PC-9 (cell line): ENCODE data around the gene CELA3B. TPM values are rescaled to one million over a fixed set of nuclear protein-coding genes. Genes with fewer than 3 reads are reported as not detected.
"Not testable (repeated sequence)": the region's sequence is repeated elsewhere in the genome, so short reads cannot be mapped to it uniquely, and the experiment has no call there.

Experiments used
- BruUV-seq: library from RNA; stranded (reverse); fragments of 400-500 nt; replicated peaks from 2 replicates; lab custom pipeline; 2021; lab: Mats Ljungman, UMichigan
- CTCF ChIA-PET: fragments of 300-600 bp; sonication (Branson Sonifier 250); formaldehyde crosslinking; loops from one replicate; lab custom pipeline; 2022; ENCODE audit warnings: antibody characterized with exemption; lab: Charles Lee
- POLR2A ChIA-PET: fragments of 300-600 bp; sonication (Branson Sonifier 250); formaldehyde crosslinking; loops from one replicate; lab custom pipeline; 2022; ENCODE audit warnings: antibody characterized with exemption; ENCODE audit not compliant: unreplicated experiment; lab: Charles Lee
- DNase-seq, 2 experiments: peaks; one replicate each; pipeline versions ENCODE4 v3.0.0 to v3.0.0-alpha.2; 2015 to 2022; ENCODE audit warnings: mixed read lengths in 1 of 2
- H2AFZ ChIP-seq: fragments of 200-600 bp; sonication (generic); 2 replicates; pipeline ENCODE4 v1.8.1; 2017; ENCODE audit warnings: antibody characterized with exemption
- H3F3A ChIP-seq: fragments of 200-600 bp; sonication (generic); 2 replicates; pipeline ENCODE4 v1.8.1; 2017; ENCODE audit warnings: antibody characterized with exemption, mild to moderate bottlenecking, low read depth; ENCODE audit not compliant: insufficient read depth
- H3K27ac ChIP-seq: fragments of 200-600 bp; sonication (generic); 2 replicates; pipeline ENCODE4 v1.6.1; 2016; ENCODE audit warnings: mixed run types
- H3K27me3 ChIP-seq: fragments of 200-600 bp; sonication (generic); 2 replicates; pipeline ENCODE4 v1.6.1; 2016; ENCODE audit warnings: low read depth, mixed run types; ENCODE audit not compliant: insufficient read depth
- H3K36me3 ChIP-seq: fragments of 200-600 bp; sonication (generic); 2 replicates; pipeline ENCODE4 v1.6.1; 2016; ENCODE audit warnings: low read depth, mixed run types
- H3K4me1 ChIP-seq: fragments of 200-600 bp; sonication (generic); replicated peaks from 2 replicates; pipeline ENCODE4 v1.6.1; 2016; ENCODE audit warnings: mixed run types; ENCODE audit not compliant: insufficient read depth
- H3K4me2 ChIP-seq: fragments of 200-600 bp; sonication (generic); 2 replicates; pipeline ENCODE4 v1.6.1; 2017; ENCODE audit warnings: mixed run types
- H3K4me3 ChIP-seq: fragments of 200-600 bp; sonication (generic); 2 replicates; pipeline ENCODE4 v1.6.1; 2016; ENCODE audit warnings: mixed run types
- H3K79me2 ChIP-seq: fragments of 200-600 bp; sonication (generic); 2 replicates; pipeline ENCODE4 v1.6.1; 2017; ENCODE audit warnings: low read depth, mixed run types
- H3K9me2 ChIP-seq: fragments of 200-600 bp; sonication (generic); 2 replicates; pipeline ENCODE4 v1.8.1; 2017; ENCODE audit warnings: mild to moderate bottlenecking; ENCODE audit not compliant: insufficient read depth
- H3K9me3 ChIP-seq: fragments of 200-600 bp; sonication (generic); 2 replicates; pipeline ENCODE4 v1.8.1; 2016; ENCODE audit warnings: low read depth; ENCODE audit not compliant: insufficient read depth
- H4K20me1 ChIP-seq: fragments of 200-600 bp; sonication (generic); 2 replicates; pipeline ENCODE4 v1.8.1; 2017; ENCODE audit not compliant: insufficient read depth
- intact Hi-C: fragments of 100-400 bp; cut with micrococcal nuclease; formaldehyde crosslinking; loops from one replicate; pipeline ENCODE4 v1.10.0; 2022; ENCODE audit not compliant: unreplicated experiment
- total RNA-seq: library from RNA; stranded (reverse); gene quantifications from 2 replicates; pipeline ENCODE4 v1.2.3, GENCODE V29; 2021

CELA3B gene
- total RNA-seq, 1 experiment from 2014 or later: not detected

GRCh38 chr1:21970523-21970922 lies 6.3 kb upstream of the CELA3B start:
- H2AFZ ChIP-seq, H3K79me2 ChIP-seq, H3K4me3 ChIP-seq, H3K4me2 ChIP-seq, H4K20me1 ChIP-seq, H3K9me2 ChIP-seq, H3K27me3 ChIP-seq, H3F3A ChIP-seq, H3K36me3 ChIP-seq, BruUV-seq, H3K27ac ChIP-seq, DNase-seq, intact Hi-C loops, H3K9me3 ChIP-seq, CTCF ChIA-PET, POLR2A ChIA-PET: not testable (repeated sequence)
- H3K4me1 ChIP-seq: peaks cover 11% of the 10 kb centered on the region; the same call in 1 of the 2 replicates

DNA sequence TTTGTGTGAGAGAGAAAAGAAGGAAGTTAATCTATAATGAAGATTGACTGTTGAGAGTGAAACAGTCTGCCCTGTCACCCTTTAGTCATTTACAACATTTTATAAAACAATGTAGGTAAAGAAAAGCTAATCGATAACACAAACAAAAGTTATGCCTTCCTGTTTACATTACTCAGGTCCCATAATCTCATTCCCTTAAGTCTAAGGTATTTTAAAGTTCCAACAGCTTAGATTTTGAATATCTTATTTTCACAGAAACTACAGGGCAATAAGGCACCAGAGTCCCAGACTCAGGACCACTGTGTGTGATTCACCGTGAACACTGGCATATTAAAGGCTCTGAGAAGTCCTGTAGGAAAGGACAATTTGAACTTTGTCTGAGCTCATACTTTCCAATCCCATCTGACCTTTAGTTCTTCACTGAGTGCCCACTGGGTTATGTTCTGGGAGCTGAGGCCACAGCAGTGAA lies 3.8 kb upstream of the CELA3B start:
- POLR2A ChIA-PET, H3K79me2 ChIP-seq, BruUV-seq, H3K4me1 ChIP-seq, H3K9me2 ChIP-seq, H3K9me3 ChIP-seq, H2AFZ ChIP-seq, H3F3A ChIP-seq, H3K36me3 ChIP-seq, H3K27me3 ChIP-seq, H3K4me2 ChIP-seq, H4K20me1 ChIP-seq, H3K4me3 ChIP-seq, intact Hi-C loops: not testable (repeated sequence)
- H3K27ac ChIP-seq: peak overlapping the region; percentile 71
- DNase-seq: peak in 1 of 2 experiments; percentile 61
- CTCF ChIA-PET: interaction anchor here (0.6 kb wide), 1 partner anchor 107 kb away, joined by 4 read pairs; no protein-coding TSS in a partner anchor

GRCh38 chr1:21973948-21974347 lies 2.9 kb upstream of the CELA3B start:
- intact Hi-C loops, H3K4me2 ChIP-seq, H3K36me3 ChIP-seq, H3K4me3 ChIP-seq, H3K9me3 ChIP-seq, H3K4me1 ChIP-seq, BruUV-seq, H3K27me3 ChIP-seq, CTCF ChIA-PET, DNase-seq, H3F3A ChIP-seq, H3K79me2 ChIP-seq, H2AFZ ChIP-seq, H4K20me1 ChIP-seq, H3K9me2 ChIP-seq, POLR2A ChIA-PET: not testable (repeated sequence)
- H3K27ac ChIP-seq: peak overlapping the region; percentile 71; the same call in 1 of the 2 replicates

- H3K4me1 ChIP-seq, POLR2A ChIA-PET, CTCF ChIA-PET, H4K20me1 ChIP-seq, H3K9me2 ChIP-seq, BruUV-seq, intact Hi-C loops, H3F3A ChIP-seq, H3K36me3 ChIP-seq, H2AFZ ChIP-seq, H3K4me3 ChIP-seq, H3K4me2 ChIP-seq, H3K79me2 ChIP-seq, H3K9me3 ChIP-seq, H3K27me3 ChIP-seq, H3K27ac ChIP-seq: not testable (repeated sequence)
- DNase-seq: peak in 1 of 2 experiments; percentile 34
Observed at GRCh38 chr1:21974699-21975098, 2.1 kb upstream of the CELA3B start.

DNA sequence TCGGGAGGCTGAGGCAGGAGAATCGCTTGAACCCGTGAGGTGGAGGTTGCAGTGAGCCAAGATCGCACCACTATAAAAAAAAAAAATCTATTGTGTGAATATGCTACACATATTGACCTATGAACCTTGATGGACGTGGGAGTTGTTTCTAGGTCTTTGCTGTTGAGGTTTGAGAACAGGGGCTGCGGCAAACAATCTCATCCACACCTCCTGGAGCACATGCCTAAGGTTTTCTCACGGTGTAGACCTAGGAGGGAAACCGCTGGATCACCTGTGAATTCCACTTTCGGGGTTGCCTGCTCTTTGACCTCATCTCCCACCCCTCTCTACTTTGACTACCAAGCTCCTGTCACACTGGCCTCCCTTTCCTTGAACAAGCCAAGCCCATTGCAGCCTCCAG lies 1.5 kb upstream of the CELA3B start:
- H3K27me3 ChIP-seq, POLR2A ChIA-PET, H3K9me3 ChIP-seq, H3K27ac ChIP-seq, BruUV-seq, H3K4me1 ChIP-seq, H3K79me2 ChIP-seq, H2AFZ ChIP-seq, H3K4me2 ChIP-seq, H3K9me2 ChIP-seq, intact Hi-C loops, H3F3A ChIP-seq, DNase-seq, H3K36me3 ChIP-seq, H4K20me1 ChIP-seq, H3K4me3 ChIP-seq: not testable (repeated sequence)
- CTCF ChIA-PET: interaction anchor here (0.6 kb wide), 1 partner anchor 1279 kb away, joined by 7 read pairs; no protein-coding TSS in a partner anchor

GRCh38 chr1:21978209-21978608 lies 1.4 kb downstream of the CELA3B start:
- POLR2A ChIA-PET, H3K4me3 ChIP-seq, H3K4me2 ChIP-seq, DNase-seq, BruUV-seq, H2AFZ ChIP-seq, intact Hi-C loops, H3K27me3 ChIP-seq, H3F3A ChIP-seq, H3K4me1 ChIP-seq, CTCF ChIA-PET, H3K36me3 ChIP-seq, H3K9me3 ChIP-seq, H3K27ac ChIP-seq, H4K20me1 ChIP-seq, H3K79me2 ChIP-seq, H3K9me2 ChIP-seq: not testable (repeated sequence)

DNA sequence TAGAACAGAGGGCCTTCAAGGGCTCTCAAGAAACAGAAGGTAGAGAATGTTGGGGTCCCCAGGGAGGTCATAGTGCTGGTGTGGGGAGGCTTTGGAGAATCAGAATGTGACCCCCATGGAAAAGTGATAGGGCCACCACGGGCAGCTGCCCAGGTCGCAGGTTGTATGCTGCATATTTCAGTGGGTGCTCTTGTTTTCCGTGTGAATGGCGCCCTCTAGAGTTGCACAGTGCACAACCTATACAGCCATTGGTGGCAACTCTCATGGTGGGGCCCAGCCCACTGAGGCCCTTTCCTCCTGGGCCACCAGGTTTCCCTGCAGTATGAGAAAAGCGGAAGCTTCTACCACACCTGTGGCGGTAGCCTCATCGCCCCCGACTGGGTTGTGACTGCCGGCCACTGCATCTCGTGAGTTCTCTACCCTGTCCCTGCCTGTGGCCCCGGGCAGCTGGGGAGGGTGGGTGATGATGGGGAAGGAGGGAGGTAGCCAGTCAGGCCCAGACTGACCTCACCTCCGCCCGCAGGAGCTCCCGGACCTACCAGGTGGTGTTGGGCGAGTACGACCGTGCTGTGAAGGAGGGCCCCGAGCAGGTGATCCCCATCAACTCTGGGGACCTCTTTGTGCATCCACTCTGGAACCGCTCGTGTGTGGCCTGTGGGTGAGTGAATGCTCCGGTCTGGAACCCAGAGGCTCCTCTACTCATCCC lies 3.8 kb downstream of the CELA3B start:
- BruUV-seq, H3K27ac ChIP-seq: not testable (repeated sequence)

More for the DNA sequence above, 3.8 kb downstream of the CELA3B start:
- H3K9me3 ChIP-seq, H3K9me2 ChIP-seq, H3K4me3 ChIP-seq, H3K27me3 ChIP-seq, H2AFZ ChIP-seq, H4K20me1 ChIP-seq, H3K79me2 ChIP-seq, H3F3A ChIP-seq, H3K4me2 ChIP-seq, H3K4me1 ChIP-seq, H3K36me3 ChIP-seq, intact Hi-C loops, POLR2A ChIA-PET: not testable (repeated sequence)
- peak in 1 of 2 experiments; percentile 25 for DNase-seq
- CTCF ChIA-PET: interaction anchor here (0.7 kb wide), 1 partner anchor 25 kb away, joined by 3 read pairs; no protein-coding TSS in a partner anchor
